GM23338 (cell line): ENCODE measurements around the gene RIC1. TPM values are rescaled to one million over a fixed set of nuclear protein-coding genes. Genes with fewer than 3 reads are reported as not detected.

Experiments
- ATAC-seq: fragments of 200-7000 bp; cut with Tn5 transposase; 3 replicates; pipeline ENCODE4 v1.9.1; 2020
- DNase-seq: peaks from one replicate; pipeline ENCODE4 v3.0.0-alpha.2; 2015; ENCODE audit warnings: low spot score
- H2AFZ ChIP-seq: fragments of 200-600 bp; sonication (generic); 2 replicates; pipeline ENCODE4 v1.8.0; 2016; ENCODE audit warnings: antibody characterized with exemption, mild to moderate bottlenecking, moderate library complexity
- H3F3A ChIP-seq: fragments of 200-600 bp; sonication (generic); replicated peaks from 2 replicates; pipeline ENCODE4 v1.8.0; 2017; ENCODE audit warnings: antibody characterized with exemption, mixed run types, low read depth
- H3K27ac ChIP-seq: fragments of 200-600 bp; sonication (generic); 2 replicates; pipeline ENCODE4 v1.6.1; 2016; ENCODE audit warnings: low read depth
- H3K27me3 ChIP-seq: fragments of 200-600 bp; sonication (generic); 2 replicates; pipeline ENCODE4 v1.8.0; 2016; ENCODE audit warnings: mild to moderate bottlenecking, mixed run types, moderate library complexity; ENCODE audit not compliant: insufficient read depth
- H3K36me3 ChIP-seq: fragments of 200-600 bp; sonication (generic); 2 replicates; pipeline ENCODE4 v1.8.0; 2016; ENCODE audit warnings: mild to moderate bottlenecking; ENCODE audit not compliant: insufficient read depth
- H3K4me1 ChIP-seq: fragments of 200-600 bp; sonication (generic); 2 replicates; pipeline ENCODE4 v1.8.0; 2016; ENCODE audit warnings: mild to moderate bottlenecking, moderate library complexity; ENCODE audit not compliant: insufficient read depth
- H3K4me2 ChIP-seq: fragments of 200-600 bp; sonication (generic); 2 replicates; pipeline ENCODE4 v1.7.1; 2017; ENCODE audit warnings: mixed run types
- H3K4me3 ChIP-seq: fragments of 200-600 bp; sonication (generic); 2 replicates; pipeline ENCODE4 v1.6.1; 2016; ENCODE audit warnings: mixed run types
- H3K79me2 ChIP-seq: fragments of 200-600 bp; sonication (generic); replicated peaks from 2 replicates; pipeline ENCODE4 v1.8.0; 2017; ENCODE audit warnings: mild to moderate bottlenecking; ENCODE audit not compliant: insufficient read depth
- H3K9me2 ChIP-seq: fragments of 200-600 bp; sonication (generic); 2 replicates; pipeline ENCODE4 v1.8.0; 2017; ENCODE audit not compliant: insufficient read depth
- H4K20me1 ChIP-seq: fragments of 200-600 bp; sonication (generic); replicated peaks from 2 replicates; pipeline ENCODE4 v1.8.0; 2017; ENCODE audit warnings: mild to moderate bottlenecking; ENCODE audit not compliant: insufficient read depth
- H3K27ac Mint-ChIP-seq: 2 replicates; pipeline ENCODE4 v1.8.0; 2020; ENCODE audit warnings: inconsistent platforms, mild to moderate bottlenecking, moderate library complexity, mixed read lengths
- H3K27me3 Mint-ChIP-seq: 3 replicates; pipeline ENCODE4 v1.8.0; 2022; ENCODE audit warnings: low read depth, mild to moderate bottlenecking, moderate library complexity, mixed read lengths, inconsistent platforms; ENCODE audit not compliant: insufficient read depth, poor library complexity
- H3K36me3 Mint-ChIP-seq: 3 replicates; pipeline ENCODE4 v1.8.0; 2021; ENCODE audit warnings: low read depth, mild to moderate bottlenecking, inconsistent platforms, moderate library complexity, mixed read lengths
- H3K4me1 Mint-ChIP-seq: 3 replicates; pipeline ENCODE4 v1.8.0; 2020; ENCODE audit warnings: mild to moderate bottlenecking, inconsistent platforms, mixed read lengths
- H3K4me3 Mint-ChIP-seq: 3 replicates; pipeline ENCODE4 v1.8.0; 2021; ENCODE audit warnings: moderate library complexity, mild to moderate bottlenecking, inconsistent platforms, mixed read lengths
- H3K9me3 Mint-ChIP-seq: 3 replicates; pipeline ENCODE4 v1.8.0; 2020; ENCODE audit warnings: moderate library complexity, mild to moderate bottlenecking, inconsistent platforms, mixed read lengths
- EZH2 ChIP-seq: fragments of 200-600 bp; sonication (generic); IDR thresholded peaks from one replicate; pipeline ENCODE4 v1.8.0; 2017; ENCODE audit warnings: antibody characterized with exemption, mild to moderate bottlenecking, low read depth; ENCODE audit not compliant: unreplicated experiment
- JUNB ChIP-seq: IDR thresholded peaks from one replicate; pipeline ENCODE4 v1.6.1; 2016; ENCODE audit warnings: antibody characterized with exemption; ENCODE audit not compliant: unreplicated experiment
- NANOG ChIP-seq: IDR thresholded peaks from 2 replicates; pipeline ENCODE4 v1.6.1; 2016; ENCODE audit warnings: antibody characterized with exemption, borderline replicate concordance
- POLR2AphosphoS5 ChIP-seq: IDR thresholded peaks from 2 replicates; pipeline ENCODE4 v1.6.1; 2016; ENCODE audit warnings: antibody characterized with exemption, low read depth
- STAT1 ChIP-seq: IDR thresholded peaks from one replicate; pipeline ENCODE4 v1.6.1; 2016; ENCODE audit warnings: antibody characterized with exemption; ENCODE audit not compliant: unreplicated experiment
- ZNF331 ChIP-seq: fragments of 250-450 bp; sonication (Bioruptor Pico); IDR thresholded peaks from 2 replicates; pipeline ENCODE4 v1.5.0; 2020; ENCODE audit warnings: low read depth, mild to moderate bottlenecking, moderate library complexity
- ZNF462 ChIP-seq: fragments of 250-450 bp; sonication (Bioruptor Pico); IDR thresholded peaks from 2 replicates; pipeline ENCODE4 v1.5.0; 2020; ENCODE audit warnings: mild to moderate bottlenecking, moderate library complexity
- polyA plus RNA-seq: library from polyadenylated mRNA; unstranded; fragments of >200 nt; fragmentation: Nextera tagmentation; extraction: Ambion mirVana; gene quantifications from 2 replicates; pipeline ENCODE4 v1.2.1, GENCODE V29; 2016
- total RNA-seq: library from RNA; depleted of rRNA; stranded (reverse); fragments of >200 nt; shearing (Covaris generic); gene quantifications from 2 replicates; pipeline ENCODE4 v1.2.3, GENCODE V29; 2014
- TF ChIP-seq, protein P1 (sequence below), 2 experiments: fragments of 200-600 bp in 1 of 2; sonication (generic) in 1 of 2; conservative IDR thresholded peaks; 2 replicates each; pipeline versions ENCODE4 v1.5.1 to v1.6.1; 2016 to 2017; ENCODE audit warnings: antibody characterized with exemption in 2 of 2, low read depth in 2 of 2, mild to moderate bottlenecking in 2 of 2, moderate library complexity in 1 of 2
- TF ChIP-seq, protein P2 (sequence below): IDR thresholded peaks from 2 replicates; pipeline ENCODE4 v1.6.1; 2016; ENCODE audit warnings: antibody characterized with exemption

Gene RIC1
- total and polyA plus RNA-seq, 2 experiments from 2014 or later, result 7.8 to 34.9 TPM

- Histone ChIP-seq H3K27ac (no peak overlapping the region), H3K36me3 (no peaks in the 10 kb centered on the region), H3K27me3 (no peaks in the 10 kb centered on the region), H3K79me2 (peaks cover 17% of the 10 kb centered on the region; the same call in 1 of the 2 replicates), H2AFZ (no peak overlapping the region), H3K4me1 (no peaks in the 10 kb centered on the region), H4K20me1 (0 out of 2 replicates have a peak, but pooled peaks cover 3% of the 10 kb centered on the region), H3K4me2 (no peak overlapping the region), H3F3A (no peaks in the 10 kb centered on the region), H3K9me2 (no peaks in the 10 kb centered on the region), H3K4me3 (no peak overlapping the region)
- DNase-seq (no peak), ATAC-seq (no peak)
- TF ChIP-seq NANOG (no peak), STAT1 (no peak), EZH2 (no peak), ZNF331 (CRISPR knock-in tag) (no peak)
- TF ChIP-seq, protein P1, sequence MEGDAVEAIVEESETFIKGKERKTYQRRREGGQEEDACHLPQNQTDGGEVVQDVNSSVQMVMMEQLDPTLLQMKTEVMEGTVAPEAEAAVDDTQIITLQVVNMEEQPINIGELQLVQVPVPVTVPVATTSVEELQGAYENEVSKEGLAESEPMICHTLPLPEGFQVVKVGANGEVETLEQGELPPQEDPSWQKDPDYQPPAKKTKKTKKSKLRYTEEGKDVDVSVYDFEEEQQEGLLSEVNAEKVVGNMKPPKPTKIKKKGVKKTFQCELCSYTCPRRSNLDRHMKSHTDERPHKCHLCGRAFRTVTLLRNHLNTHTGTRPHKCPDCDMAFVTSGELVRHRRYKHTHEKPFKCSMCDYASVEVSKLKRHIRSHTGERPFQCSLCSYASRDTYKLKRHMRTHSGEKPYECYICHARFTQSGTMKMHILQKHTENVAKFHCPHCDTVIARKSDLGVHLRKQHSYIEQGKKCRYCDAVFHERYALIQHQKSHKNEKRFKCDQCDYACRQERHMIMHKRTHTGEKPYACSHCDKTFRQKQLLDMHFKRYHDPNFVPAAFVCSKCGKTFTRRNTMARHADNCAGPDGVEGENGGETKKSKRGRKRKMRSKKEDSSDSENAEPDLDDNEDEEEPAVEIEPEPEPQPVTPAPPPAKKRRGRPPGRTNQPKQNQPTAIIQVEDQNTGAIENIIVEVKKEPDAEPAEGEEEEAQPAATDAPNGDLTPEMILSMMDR (conservative IDR thresholded peaks at IDR 0.05; ENCODE audit: low read depth in 2 of 2), result peak; percentile 16 to 40; a peak in 3 of 4 replicates
- TF ChIP-seq, protein P2, sequence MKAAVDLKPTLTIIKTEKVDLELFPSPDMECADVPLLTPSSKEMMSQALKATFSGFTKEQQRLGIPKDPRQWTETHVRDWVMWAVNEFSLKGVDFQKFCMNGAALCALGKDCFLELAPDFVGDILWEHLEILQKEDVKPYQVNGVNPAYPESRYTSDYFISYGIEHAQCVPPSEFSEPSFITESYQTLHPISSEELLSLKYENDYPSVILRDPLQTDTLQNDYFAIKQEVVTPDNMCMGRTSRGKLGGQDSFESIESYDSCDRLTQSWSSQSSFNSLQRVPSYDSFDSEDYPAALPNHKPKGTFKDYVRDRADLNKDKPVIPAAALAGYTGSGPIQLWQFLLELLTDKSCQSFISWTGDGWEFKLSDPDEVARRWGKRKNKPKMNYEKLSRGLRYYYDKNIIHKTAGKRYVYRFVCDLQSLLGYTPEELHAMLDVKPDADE, result no peak
- no peak overlapping the region for H3K27ac Mint-ChIP-seq
- peaks cover 5% of the 10 kb centered on the region; the same call in 2 of the 3 replicates for H3K36me3 Mint-ChIP-seq
- H3K4me1 Mint-ChIP-seq, result no peaks in the 10 kb centered on the region
- H3K9me3 Mint-ChIP-seq, result no peaks in the 10 kb centered on the region
- no peak overlapping the region for H3K4me3 Mint-ChIP-seq
- H3K27me3 Mint-ChIP-seq, result no peaks in the 10 kb centered on the region
Observed at GRCh38 chr9:5698810-5699556, 70.1 kb downstream of the RIC1 start.

- no peak for ATAC-seq
- H3K4me2 ChIP-seq, result no peak overlapping the region
- TF ChIP-seq ZNF462 (no peak), JUNB (no peak), ZNF331 (CRISPR knock-in tag) (no peak), POLR2AphosphoS5 (no peak)
Observed at GRCh38 chr9:5708414-5708813, 79.5 kb downstream of the RIC1 start.

More at GRCh38 chr9:5708414-5708813, 79.5 kb downstream of the RIC1 start:
- Mint-ChIP-seq H3K4me1 (no peaks in the 10 kb centered on the region), H3K27me3 (no peaks in the 10 kb centered on the region), H3K27ac (no peak overlapping the region), H3K9me3 (peaks cover 14% of the 10 kb centered on the region), H3K4me3 (no peak overlapping the region), H3K36me3 (peaks cover 42% of the 10 kb centered on the region)
- no peak overlapping the region for H2AFZ ChIP-seq
- no peaks in the 10 kb centered on the region for H4K20me1 ChIP-seq
- no peak overlapping the region for H3K27ac ChIP-seq
- H3K27me3 ChIP-seq, result no peaks in the 10 kb centered on the region
- H3K79me2 ChIP-seq, result peaks cover 29% of the 10 kb centered on the region; the same call in 1 of the 2 replicates
- H3K9me2 ChIP-seq, result no peaks in the 10 kb centered on the region
- H3K4me1 ChIP-seq, result no peaks in the 10 kb centered on the region
- DNase-seq, result no peak
- no peaks in the 10 kb centered on the region for H3K36me3 ChIP-seq
- H3K4me3 ChIP-seq, result no peak overlapping the region
- H3F3A ChIP-seq, result no peaks in the 10 kb centered on the region
